NCI-H748 treated with DMSO at 0.1 percent for 48 hours (cell line): ENCODE measurements around the gene ZIC3.

Experiments used
- DNase-seq: peaks from one replicate; lab custom pipeline; 2025; lab: John Stamatoyannopoulos, UW

ZIC3 gene

GRCh38 chrX:137574102-137574783 lies 8.3 kb downstream of the ZIC3 start:
- no peak for DNase-seq

- no peak for DNase-seq
Observed at GRCh38 chrX:137574784-137575293, 8.9 kb downstream of the ZIC3 start.

- DNase-seq, result no peak
Observed at GRCh38 chrX:137575596-137576255, 9.8 kb downstream of the ZIC3 start.

DNA sequence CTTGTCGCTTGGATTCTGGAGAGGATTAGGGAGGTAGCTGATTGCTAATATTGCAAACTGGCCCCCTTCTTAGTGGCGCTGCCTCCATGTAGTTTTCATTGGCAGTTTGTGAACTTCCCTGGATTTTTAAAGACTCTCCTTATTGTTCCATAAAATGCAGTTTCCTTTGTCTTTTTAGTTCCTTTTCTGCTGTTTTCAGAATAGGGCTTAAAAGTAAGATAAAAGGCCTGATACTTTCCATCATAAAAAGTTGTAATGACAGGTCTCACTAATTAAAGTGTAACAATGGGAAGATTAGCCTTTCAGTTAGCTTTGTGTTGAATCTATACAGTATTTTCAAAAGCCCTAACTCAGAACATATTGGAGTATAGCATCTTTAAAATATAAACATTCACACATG lies 21.2 kb downstream of the ZIC3 start:
- no peak for DNase-seq

- no peak for DNase-seq
Observed at GRCh38 chrX:137600769-137601168, 34.8 kb downstream of the ZIC3 start.
